H9 (cell line): Measurements from ENCODE around the gene ASS1. TPM values are rescaled to one million over a fixed set of nuclear protein-coding genes. Genes with fewer than 3 reads are reported as not detected.

Source experiments
- DNase-seq: peaks from one replicate; pipeline ENCODE4 v3.0.0-alpha.2; 2017
- H2AFZ ChIP-seq: one replicate; pipeline ENCODE4 v1.6.1; 2013; ENCODE audit warnings: mild to moderate bottlenecking, low read length, control low read depth, moderate library complexity
- H2AK5ac ChIP-seq: 2 replicates; pipeline ENCODE4 v1.6.1; 2013; ENCODE audit warnings: low read length, control low read depth, mixed read lengths; ENCODE audit not compliant: insufficient read length
- H2BK120ac ChIP-seq: one replicate; pipeline ENCODE4 v1.6.1; 2013; ENCODE audit warnings: low read depth, mild to moderate bottlenecking, low read length, control low read depth, inconsistent platforms; ENCODE audit not compliant: poor library complexity, severe bottlenecking
- H2BK12ac ChIP-seq: 2 replicates; pipeline ENCODE4 v1.6.1; 2013; ENCODE audit warnings: low read length, control low read depth, mixed read lengths, low read depth; ENCODE audit not compliant: insufficient read length
- H2BK15ac ChIP-seq: 2 replicates; pipeline ENCODE4 v1.6.1; 2013; ENCODE audit warnings: low read depth, low read length, control low read depth
- H2BK20ac ChIP-seq: one replicate; pipeline ENCODE4 v1.6.1; 2013; ENCODE audit warnings: low read depth, mild to moderate bottlenecking, low read length, control low read depth, inconsistent platforms; ENCODE audit not compliant: poor library complexity, severe bottlenecking
- H2BK5ac ChIP-seq: 2 replicates; pipeline ENCODE4 v1.6.1; 2013; ENCODE audit warnings: low read length, control low read depth, mixed read lengths; ENCODE audit not compliant: insufficient read length
- H3K14ac ChIP-seq: 2 replicates; pipeline ENCODE4 v1.6.1; 2013; ENCODE audit warnings: low read length, control low read depth; ENCODE audit not compliant: insufficient read depth
- H3K18ac ChIP-seq: 2 replicates; pipeline ENCODE4 v1.6.1; 2013; ENCODE audit warnings: low read depth, mild to moderate bottlenecking, mixed read lengths, low read length, control low read depth; ENCODE audit not compliant: insufficient read length
- H3K23ac ChIP-seq: 2 replicates; pipeline ENCODE4 v1.6.1; 2013; ENCODE audit warnings: low read length, control low read depth, mixed read lengths, low read depth; ENCODE audit not compliant: insufficient read length
- H3K23me2 ChIP-seq: 2 replicates; pipeline ENCODE4 v1.6.1; 2013; ENCODE audit warnings: low read depth, mild to moderate bottlenecking, mixed read lengths, low read length, control low read depth; ENCODE audit not compliant: insufficient read length, poor library complexity, severe bottlenecking
- H3K27ac ChIP-seq: 2 replicates; pipeline ENCODE4 v1.5.1; 2013; ENCODE audit warnings: low read length, control low read depth, mixed read lengths, low read depth; ENCODE audit not compliant: insufficient read length
- H3K27me3 ChIP-seq: 2 replicates; pipeline ENCODE4 v1.6.1; 2013; ENCODE audit warnings: low read length, control low read depth, inconsistent platforms; ENCODE audit not compliant: insufficient read depth
- H3K4ac ChIP-seq: 2 replicates; pipeline ENCODE4 v1.6.1; 2013; ENCODE audit warnings: low read depth, mild to moderate bottlenecking, control low read depth, inconsistent platforms, low read length, moderate library complexity
- H3K4me1 ChIP-seq: 2 replicates; pipeline ENCODE4 v1.6.1; 2013; ENCODE audit warnings: low read length, control low read depth, inconsistent platforms; ENCODE audit not compliant: insufficient read depth
- H3K4me2 ChIP-seq: 2 replicates; pipeline ENCODE4 v1.6.1; 2013; ENCODE audit warnings: low read length, control low read depth, mixed read lengths; ENCODE audit not compliant: insufficient read length, insufficient read depth
- H3K56ac ChIP-seq: 2 replicates; pipeline ENCODE4 v1.6.1; 2013; ENCODE audit warnings: low read depth, mild to moderate bottlenecking, mixed read lengths, low read length, control low read depth; ENCODE audit not compliant: insufficient read length
- H3K79me1 ChIP-seq: 2 replicates; pipeline ENCODE4 v1.6.1; 2013; ENCODE audit warnings: low read depth, mild to moderate bottlenecking, moderate library complexity, low read length, control low read depth, inconsistent platforms; ENCODE audit not compliant: insufficient read depth, poor library complexity, severe bottlenecking
- H3K79me2 ChIP-seq: 2 replicates; pipeline ENCODE4 v1.6.1; 2013; ENCODE audit warnings: low read length, control low read depth, inconsistent platforms; ENCODE audit not compliant: insufficient read depth
- H3K9ac ChIP-seq: 2 replicates; pipeline ENCODE4 v1.6.1; 2013; ENCODE audit warnings: low read length, control low read depth, mixed read lengths; ENCODE audit not compliant: insufficient read length; ENCODE audit errors: extremely low read depth
- H3K9me3 ChIP-seq: one replicate; pipeline ENCODE4 v1.6.1; 2013; ENCODE audit warnings: low read depth, low read length, inconsistent platforms; ENCODE audit not compliant: control insufficient read depth
- H3T11ph ChIP-seq: one replicate; pipeline ENCODE4 v1.6.1; 2013; ENCODE audit warnings: mild to moderate bottlenecking, low read length, control low read depth, inconsistent platforms
- H4K20me1 ChIP-seq: one replicate; pipeline ENCODE4 v1.6.1; 2013; ENCODE audit not compliant: control insufficient read depth, insufficient read length, insufficient read depth
- H4K5ac ChIP-seq: 2 replicates; pipeline ENCODE4 v1.6.1; 2013; ENCODE audit warnings: low read depth, mild to moderate bottlenecking, mixed read lengths, low read length, control low read depth; ENCODE audit not compliant: insufficient read length
- H4K8ac ChIP-seq: replicated peaks from 2 replicates; pipeline ENCODE4 v1.6.1; 2013; ENCODE audit warnings: low read length, control low read depth, mixed read lengths, low read depth; ENCODE audit not compliant: insufficient read length
- H4K91ac ChIP-seq: 2 replicates; pipeline ENCODE4 v1.6.1; 2013; ENCODE audit warnings: low read depth, mild to moderate bottlenecking, moderate library complexity, mixed read lengths, low read length, control low read depth; ENCODE audit not compliant: insufficient read length
- H3K27ac Mint-ChIP-seq, 3 experiments: 2 replicates in 2 of 3; 3 replicates in 1 of 3; pipeline ENCODE4 v1.8.0; 2020 to 2021; ENCODE audit warnings: mixed read lengths in 3 of 3, mild to moderate bottlenecking in 1 of 3, moderate library complexity in 1 of 3
- H3K27me3 Mint-ChIP-seq: 2 replicates; pipeline ENCODE4 v1.8.0; 2021; ENCODE audit warnings: low read depth, mild to moderate bottlenecking, moderate library complexity, mixed read lengths
- H3K36me3 Mint-ChIP-seq, 3 experiments: 2 replicates in 2 of 3; 3 replicates in 1 of 3; pipeline ENCODE4 v1.8.0; 2020 to 2021; ENCODE audit warnings: low read depth in 3 of 3, mixed read lengths in 3 of 3; ENCODE audit not compliant: insufficient read depth in 1 of 3
- H3K4me1 Mint-ChIP-seq, 2 experiments: 2 replicates each; pipeline ENCODE4 v1.8.0; 2020; ENCODE audit warnings: mixed read lengths in 2 of 2
- H3K4me3 Mint-ChIP-seq, 2 experiments: 2 replicates in 1 of 2; 3 replicates in 1 of 2; pipeline ENCODE4 v1.8.0; 2020 to 2021; ENCODE audit warnings: mild to moderate bottlenecking in 2 of 2, mixed read lengths in 2 of 2, moderate library complexity in 1 of 2
- H3K9me3 Mint-ChIP-seq, 2 experiments: 2 replicates in 1 of 2; 3 replicates in 1 of 2; pipeline ENCODE4 v1.8.0; 2020; ENCODE audit warnings: mild to moderate bottlenecking in 2 of 2, mixed read lengths in 2 of 2, moderate library complexity in 1 of 2
- CTCF ChIP-seq: fragments of 200-600 bp; sonication (generic); conservative IDR thresholded peaks from 3 replicates; pipeline ENCODE4 v1.8.0; 2021; ENCODE audit warnings: antibody characterized with exemption, mild to moderate bottlenecking
- WGBS: extraction: QIAGEN DNeasy Blood & Tissue Kit; methylation state at CpG from one replicate; pipeline ENCODE4 v1.1.7; 2013; ENCODE audit warnings: missing lambda C conversion rate, low lambda C conversion rate, mixed read lengths; ENCODE audit not compliant: insufficient read length; ENCODE audit errors: extremely low coverage; 5-methylcytosine and 5-hydroxymethylcytosine counted together
- total RNA-seq: library from RNA; stranded (reverse); gene quantifications from 2 replicates; pipeline ENCODE4 v1.2.1, GENCODE V29; 2021

ASS1 gene
- total RNA-seq, 1 experiment from 2014 or later, result 118 TPM

- Histone ChIP-seq H3K27me3 (no peaks in the 10 kb centered on the region; the same call in 1 of the 2 replicates), H3K79me1 (no peaks in the 10 kb centered on the region), H2BK20ac (no peak overlapping the region), H3K9ac (no peak overlapping the region), H3K23ac (no peak overlapping the region), H3K4me2 (no peak overlapping the region), H2BK120ac (no peak overlapping the region), H2BK5ac (no peak overlapping the region), H3K27ac (no peak overlapping the region), H3K56ac (no peak overlapping the region), H3K4me1 (no peaks in the 10 kb centered on the region; the same call in 1 of the 2 replicates), H2AK5ac (no peak overlapping the region), H4K8ac (no peak overlapping the region), H2BK12ac (no peak overlapping the region), H3K79me2 (no peaks in the 10 kb centered on the region), H3T11ph (no peak overlapping the region), H3K4ac (no peak overlapping the region), H3K23me2 (no peaks in the 10 kb centered on the region), H2AFZ (no peak overlapping the region), H4K20me1 (no peaks in the 10 kb centered on the region), H4K91ac (no peak overlapping the region), H2BK15ac (no peak overlapping the region), H3K9me3 (no peaks in the 10 kb centered on the region), H4K5ac (no peak overlapping the region), H3K18ac (no peak overlapping the region), H3K14ac (no peak overlapping the region)
- no CpG with 5 or more reads among the region's 3 CpGs for WGBS
- H3K27me3 Mint-ChIP-seq, result peaks cover 36% of the 10 kb centered on the region
- DNase-seq, result no peak
- H3K27ac Mint-ChIP-seq, result no peak overlapping the region; a peak in 2 of 7 replicates
- no peak for TF ChIP-seq CTCF
- H3K4me1 Mint-ChIP-seq, result peaks cover 31 to 57% of the 10 kb centered on the region in 2 experiments
- H3K9me3 Mint-ChIP-seq, result peaks cover 0 to 3% of the 10 kb centered on the region in 2 experiments; a peak in 1 of 5 replicates
- H3K4me3 Mint-ChIP-seq, result no peak overlapping the region
- H3K36me3 Mint-ChIP-seq, result no peaks in the 10 kb centered on the region
Observed at GRCh38 chr9:130536701-130537107, 91.9 kb downstream of the ASS1 start.
